GM19438 (cell line): ENCODE measurements around the gene SF3B2.

Experiments used
- ATAC-seq: cut with Tn5 transposase; IDR thresholded peaks from one replicate; pipeline ENCODE4 v1.9.1; 2021; ENCODE audit warnings: low read depth; ENCODE audit not compliant: unreplicated experiment

Gene SF3B2

GRCh38 chr11:66047541-66048365, 4.4 kb upstream of the SF3B2 start:
- no peak for ATAC-seq

DNA sequence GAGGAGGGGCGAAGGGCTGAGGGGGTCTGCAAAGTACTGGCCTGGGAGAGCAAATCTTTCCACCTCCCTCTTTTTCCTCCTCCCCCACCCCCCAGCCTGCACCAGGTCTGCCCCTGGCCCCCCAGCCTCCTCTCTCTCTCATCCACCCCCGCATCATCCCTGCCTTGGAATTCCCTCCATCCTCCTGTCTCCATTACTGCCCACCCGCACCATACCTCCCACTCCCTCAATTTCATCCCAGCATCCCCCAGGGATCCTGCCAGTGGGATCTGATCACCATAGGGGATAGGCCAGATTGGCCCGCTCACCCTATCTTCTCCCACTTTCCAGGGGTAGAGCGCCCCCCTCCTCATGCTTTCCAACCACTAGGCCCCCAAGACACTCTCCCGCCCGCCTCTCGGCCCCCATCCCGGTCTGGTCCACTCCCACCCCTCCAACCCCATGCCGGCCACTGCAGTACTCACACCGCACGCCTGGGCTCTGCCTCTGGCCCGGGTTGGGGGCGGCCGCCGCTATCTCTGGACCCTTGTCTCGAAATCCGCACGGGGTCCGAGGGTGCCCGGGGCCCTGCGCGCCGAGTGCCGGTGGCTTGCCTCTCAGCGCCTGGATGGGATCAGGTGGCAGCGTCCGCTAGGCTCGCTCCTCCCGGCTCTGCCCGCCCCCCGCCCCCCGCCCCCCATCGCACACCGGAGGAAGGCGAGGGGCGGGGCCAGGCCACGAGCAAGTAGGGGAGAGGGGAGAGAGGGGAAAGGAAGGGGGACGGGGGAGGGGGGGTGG, 3.4 kb upstream of the SF3B2 start, which contains the start of gene GAL3ST3:
GAL3ST3 (minus strand) TSS at position 615 of the 777 bp plus-strand sequence. CDS start 3,746 bp downstream, outside the sequence.
- ATAC-seq, result no peak

DNA sequence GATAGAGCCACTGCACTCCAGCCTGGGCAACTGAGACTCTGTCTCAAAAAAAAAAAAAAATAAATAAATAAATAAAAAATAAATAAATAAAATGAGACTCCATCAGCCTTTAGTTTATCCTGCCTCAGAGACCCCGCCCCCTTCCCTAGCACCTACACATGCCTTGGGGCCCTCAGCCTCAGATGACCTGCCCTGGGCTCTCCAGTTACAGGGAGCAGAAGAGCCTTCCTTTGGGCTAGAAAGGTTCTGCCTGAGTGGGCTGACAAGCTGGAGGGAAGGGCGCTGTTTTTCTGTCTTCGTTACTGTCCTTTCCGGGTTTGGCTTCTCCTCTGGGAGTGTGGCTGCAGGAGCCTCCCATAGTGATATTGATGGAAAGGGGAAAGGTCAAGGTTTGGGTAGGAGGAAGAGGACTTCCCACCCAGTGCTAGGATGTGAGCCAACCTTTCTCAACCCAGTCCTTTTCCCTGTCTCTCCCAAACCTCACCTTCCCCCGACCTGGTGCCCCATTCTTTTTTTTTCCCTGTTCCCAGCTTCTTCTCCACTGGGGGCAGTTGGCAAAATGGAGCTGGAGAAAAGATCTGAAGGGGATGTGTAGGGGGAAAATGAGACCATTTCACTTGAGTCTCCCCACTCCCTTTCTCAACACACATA, 1.5 kb upstream of the SF3B2 start:
- ATAC-seq, result no peak

- ATAC-seq, result no peak
Measured at GRCh38 chr11:66051371-66051765, 796 bp upstream of the SF3B2 start.

GRCh38 chr11:66052664-66052982, 459 bp downstream of the SF3B2 start:
- no peak for ATAC-seq

DNA sequence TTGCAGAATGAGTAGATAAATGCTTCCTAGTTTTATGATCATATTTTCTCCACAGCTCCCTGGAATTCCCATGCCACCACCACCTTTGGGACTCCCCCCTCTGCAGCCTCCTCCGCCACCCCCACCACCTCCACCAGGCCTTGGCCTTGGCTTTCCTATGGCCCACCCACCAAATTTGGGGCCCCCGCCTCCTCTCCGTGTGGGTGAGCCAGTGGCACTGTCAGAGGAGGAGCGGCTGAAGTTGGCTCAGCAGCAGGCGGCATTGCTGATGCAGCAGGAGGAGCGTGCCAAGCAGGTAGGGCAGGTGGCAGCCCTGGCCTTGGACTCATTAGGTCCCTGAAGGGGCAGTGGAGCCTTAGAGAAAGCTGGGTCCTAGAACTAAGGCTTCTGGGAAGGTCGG, 2.9 kb downstream of the SF3B2 start:
- ATAC-seq, result no peak

DNA sequence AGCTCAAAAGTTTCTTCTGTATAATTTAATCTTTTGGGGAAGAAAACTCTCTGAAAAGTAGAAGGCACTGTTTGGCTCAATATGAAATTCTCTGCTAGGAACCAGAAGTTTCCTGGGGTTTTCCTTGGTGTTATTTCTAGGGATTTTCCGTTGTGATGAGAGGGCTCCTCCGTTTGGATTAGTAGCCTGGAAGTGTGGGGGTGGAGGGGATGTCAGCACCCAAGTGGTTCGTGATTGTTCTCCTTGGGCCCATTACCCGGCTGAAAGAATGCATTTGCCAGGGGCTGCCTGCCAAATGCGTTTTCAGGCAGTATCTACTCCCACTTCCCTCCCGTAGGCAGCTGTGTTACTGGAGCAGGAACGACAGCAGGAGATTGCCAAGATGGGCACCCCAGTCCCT, 4.3 kb downstream of the SF3B2 start:
- ATAC-seq, result no peak

- no peak for ATAC-seq
Measured at GRCh38 chr11:66059966-66060680, 8.0 kb downstream of the SF3B2 start.

DNA sequence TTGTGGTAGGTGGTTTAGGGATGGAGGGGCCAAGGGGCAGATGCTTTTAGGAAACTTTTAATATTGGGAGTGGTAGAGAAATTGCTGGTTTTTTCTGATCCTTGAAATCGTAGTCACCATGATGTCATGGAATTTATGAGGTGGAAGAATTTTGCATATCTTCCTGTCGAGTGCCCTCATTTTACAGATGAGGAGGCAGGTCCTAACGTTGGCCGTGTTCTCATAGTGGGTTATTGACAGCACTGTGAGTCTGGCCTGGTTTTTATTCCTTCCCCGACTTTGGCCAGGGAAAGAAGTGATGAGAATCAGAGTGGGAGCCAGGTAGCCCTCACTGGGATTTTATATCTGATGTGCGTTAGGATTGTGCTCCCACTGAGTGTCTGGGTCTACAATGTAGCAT, 9.1 kb downstream of the SF3B2 start:
- ATAC-seq, result no peak

DNA sequence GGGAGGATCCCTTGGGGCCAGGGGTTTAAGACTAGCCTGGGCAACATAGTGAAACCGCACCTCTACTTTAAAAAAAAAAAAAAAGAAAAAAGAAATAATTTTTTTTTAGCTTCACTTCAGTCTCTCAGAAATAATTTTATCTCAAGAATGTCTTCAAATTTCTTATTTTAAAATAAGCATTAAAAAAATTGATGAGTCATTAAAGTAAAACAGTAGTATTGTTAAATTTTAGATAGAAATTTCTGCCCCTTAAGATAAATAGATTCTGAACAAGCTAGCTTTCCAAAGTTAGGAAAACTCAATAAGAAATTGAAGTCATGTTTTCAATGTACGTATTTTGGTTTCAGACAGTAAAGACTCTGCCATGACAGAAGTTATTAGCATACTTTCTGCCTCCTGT, 10.2 kb downstream of the SF3B2 start:
- no peak for ATAC-seq

- ATAC-seq, result no peak
Measured at GRCh38 chr11:66063900-66064299, 11.7 kb downstream of the SF3B2 start.

DNA sequence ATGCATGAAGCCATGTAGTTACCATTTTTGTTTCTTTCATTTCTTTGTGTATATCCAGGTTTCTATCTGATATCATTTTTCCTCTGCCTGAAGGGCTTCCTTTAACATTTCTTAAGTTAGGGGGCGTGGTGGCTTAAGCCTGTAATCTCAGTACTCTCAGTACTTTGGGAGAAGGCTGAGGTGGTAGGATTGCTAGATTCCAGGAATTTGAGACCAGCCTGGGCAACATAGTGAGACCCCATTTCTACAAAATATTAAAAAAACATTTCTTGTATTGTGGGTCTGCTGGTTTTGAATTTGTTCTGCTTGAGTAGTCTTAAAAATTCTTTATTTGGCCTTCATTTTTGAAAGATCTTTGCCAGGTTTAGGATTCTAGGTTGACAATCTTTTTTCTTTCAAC, 12.4 kb downstream of the SF3B2 start:
- ATAC-seq, result no peak

- no peak for ATAC-seq
Measured at GRCh38 chr11:66066751-66067150, 14.6 kb downstream of the SF3B2 start.

DNA sequence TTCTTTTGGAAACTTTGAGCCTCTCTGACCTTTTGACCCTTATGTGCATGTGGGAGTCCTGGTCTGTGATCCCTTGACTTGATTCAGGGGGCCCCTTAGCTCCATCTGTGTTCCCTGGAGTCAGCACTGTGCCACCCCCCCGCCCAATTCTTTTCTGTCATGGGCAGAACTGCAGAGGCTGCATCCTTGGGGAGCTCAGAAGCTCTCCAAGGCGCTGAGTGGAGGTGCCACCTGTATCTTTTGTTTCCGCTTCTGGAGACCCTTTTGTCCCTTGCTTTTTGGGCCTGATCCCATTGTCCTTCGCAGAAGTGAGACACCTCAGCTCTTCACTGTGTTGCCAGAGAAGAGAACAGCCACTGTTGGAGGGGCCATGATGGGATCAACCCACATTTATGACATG, 15.5 kb downstream of the SF3B2 start:
- no peak for ATAC-seq

GRCh38 chr11:66068154-66068821, 16.1 kb downstream of the SF3B2 start:
- no peak for ATAC-seq

DNA sequence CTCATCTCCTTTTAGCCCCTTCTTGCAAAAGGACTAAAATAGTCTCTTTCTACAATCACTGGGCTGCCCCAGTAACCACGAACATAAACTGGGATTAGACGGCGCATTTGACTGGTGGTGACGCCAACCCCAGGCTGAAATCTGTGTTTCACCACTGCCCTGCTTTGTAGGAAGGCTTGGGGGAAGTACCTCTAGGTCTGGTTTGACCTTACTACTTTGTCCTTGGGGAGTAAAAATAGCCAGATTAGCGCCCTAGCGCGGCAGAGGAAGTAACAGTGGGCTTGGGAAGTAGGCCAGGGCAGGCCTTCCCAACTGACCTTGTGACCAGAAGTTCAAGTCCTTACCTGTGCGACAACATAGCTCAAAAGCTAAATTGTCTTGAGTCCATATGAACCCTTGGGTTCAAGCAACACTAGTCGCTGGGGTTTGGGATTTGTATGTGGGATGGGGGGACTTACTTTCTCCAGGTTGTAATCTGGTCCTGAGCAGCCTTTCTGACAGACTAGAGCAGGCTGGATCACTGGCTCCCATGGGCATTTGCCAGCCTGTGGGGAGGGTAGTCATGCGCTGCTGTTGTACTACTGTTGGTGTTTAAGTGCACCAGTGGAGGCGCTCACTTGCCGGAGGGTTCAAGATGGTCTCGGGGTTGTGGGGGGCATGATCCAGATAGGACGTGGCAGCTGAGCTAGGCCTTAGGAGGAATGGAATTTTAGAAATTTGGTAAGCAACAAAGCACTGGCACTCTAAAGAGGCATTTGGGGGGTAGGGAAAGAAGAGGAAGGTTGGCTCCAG, 17.0 kb downstream of the SF3B2 start:
- no peak for ATAC-seq

GRCh38 chr11:66069715-66070603, 17.8 kb downstream of the SF3B2 start, which contains the start of gene PACS1:
TSS of gene PACS1 (plus strand) at chr11:66070272. CDS start at chr11:66070487, 215 bp downstream.
- peak; percentile 40 for ATAC-seq

- ATAC-seq, result peak; percentile 11
Measured at GRCh38 chr11:66070604-66071380, 18.6 kb downstream of the SF3B2 start.
